Measurements from ENCODE around the gene NTN3.
"Not testable (repeated sequence)": the region's sequence is repeated elsewhere in the genome, so short reads cannot be mapped to it uniquely, and the experiment has no call there.

Gene NTN3

GRCh38 chr16:2441143-2441804 is 29.8 kb upstream of the NTN3 start:
- not testable (repeated sequence) for DNase-seq (ENCODE audit: low read depth)

- no peak for DNase-seq (ENCODE audit: low read depth)
Observed at GRCh38 chr16:2443555-2443954, 27.5 kb upstream of the NTN3 start.

GRCh38 chr16:2447920-2448583 is 23.0 kb upstream of the NTN3 start:
- DNase-seq (ENCODE audit: low read depth): no peak

- no peak for DNase-seq (ENCODE audit: low read depth)
Observed at GRCh38 chr16:2449118-2449517, 22.0 kb upstream of the NTN3 start.

GRCh38 chr16:2450535-2450934 is 20.6 kb upstream of the NTN3 start:
- no peak for DNase-seq (ENCODE audit: low read depth)

- no peak for DNase-seq (ENCODE audit: low read depth)
Observed at GRCh38 chr16:2450975-2451381, 20.1 kb upstream of the NTN3 start.

GRCh38 chr16:2451851-2452320 is 19.2 kb upstream of the NTN3 start:
- DNase-seq (ENCODE audit: low read depth): no peak

GRCh38 chr16:2452650-2453049 is 18.4 kb upstream of the NTN3 start:
- DNase-seq (ENCODE audit: low read depth): no peak

- no peak for DNase-seq (ENCODE audit: low read depth)
Observed at GRCh38 chr16:2455081-2455845, 15.8 kb upstream of the NTN3 start.

- DNase-seq (ENCODE audit: low read depth): no peak
Observed at GRCh38 chr16:2456551-2457153, 14.4 kb upstream of the NTN3 start.

- DNase-seq (ENCODE audit: low read depth): no peak
Observed at GRCh38 chr16:2457267-2457666, 13.8 kb upstream of the NTN3 start.

- no peak for DNase-seq (ENCODE audit: low read depth)
Observed at GRCh38 chr16:2457946-2458345, 13.2 kb upstream of the NTN3 start.

- no peak for DNase-seq (ENCODE audit: low read depth)
Observed at GRCh38 chr16:2458887-2459646, 12.0 kb upstream of the NTN3 start.

GRCh38 chr16:2459647-2460390 is 11.3 kb upstream of the NTN3 start, which contains the start of gene TEDC2:
TEDC2 (plus strand) TSS chr16:2460109; CDS start chr16:2460145, 36 bp downstream.
- peak; percentile 98 for DNase-seq (ENCODE audit: low read depth)

GRCh38 chr16:2460391-2460713 is 10.7 kb upstream of the NTN3 start:
- no peak for DNase-seq (ENCODE audit: low read depth)

GRCh38 chr16:2460916-2461315 is 10.2 kb upstream of the NTN3 start:
- no peak for DNase-seq (ENCODE audit: low read depth)

GRCh38 chr16:2462031-2462866 is 8.8 kb upstream of the NTN3 start:
- no peak for DNase-seq (ENCODE audit: low read depth)

- no peak for DNase-seq (ENCODE audit: low read depth)
Observed at GRCh38 chr16:2464333-2464732, 6.8 kb upstream of the NTN3 start.

GRCh38 chr16:2465653-2466415 is 5.3 kb upstream of the NTN3 start:
- DNase-seq (ENCODE audit: low read depth): no peak

All from activated T-cell treated with anti-CD3 and anti-CD28 coated beads for 48 hours (primary cell).